Transverse colon (tissue), 4 donors: ENCODE data around the gene P2RY2. TPM values are rescaled to one million over a fixed set of nuclear protein-coding genes. Genes with fewer than 3 reads are reported as not detected.

Experiments used
- DNase-seq: peaks from one replicate; pipeline ENCODE4 v3.0.0-alpha.2; 2019
- H3K27ac ChIP-seq, 4 donors: fragments of 200-600 bp; sonication (generic); 2 replicates each; pipeline ENCODE4 v1.5.1; 2016 to 2018; ENCODE audit warnings: inconsistent platforms in 4 of 4
- H3K27me3 ChIP-seq: fragments of 200-600 bp; sonication (generic); 2 replicates; pipeline ENCODE4 v1.5.1; 2017; ENCODE audit warnings: inconsistent platforms
- H3K36me3 ChIP-seq, 4 donors: fragments of 200-600 bp; sonication (generic); 2 replicates each; pipeline ENCODE4 v1.5.1; 2017 to 2019; ENCODE audit warnings: inconsistent platforms in 4 of 4
- H3K4me1 ChIP-seq, 4 donors: fragments of 200-600 bp; sonication (generic); 2 replicates each; pipeline ENCODE4 v1.5.1; 2017 to 2020; ENCODE audit warnings: inconsistent platforms in 4 of 4
- H3K4me3 ChIP-seq, 4 donors: fragments of 200-600 bp; sonication (generic); 1 replicate in 1 of 4; 2 replicates in 3 of 4; pipeline versions ENCODE4 v1.5.1 to v1.6.1; 2017 to 2019; ENCODE audit warnings: inconsistent platforms in 4 of 4
- H3K9me3 ChIP-seq, 2 donors: fragments of 200-600 bp; sonication (generic); 2 replicates each; pipeline ENCODE4 v1.5.1; 2017 to 2019; ENCODE audit warnings: inconsistent platforms in 2 of 2
- CTCF ChIP-seq, 5 experiments: fragments of 200-600 bp in 3 of 5; fragments of 450-650 bp in 2 of 5; sonication (generic) in 3 of 5; IDR thresholded peaks; 1 replicate in 2 of 5; 2 replicates in 3 of 5; pipeline ENCODE4 v1.5.1; 2016 to 2017; ENCODE audit warnings: antibody characterized with exemption in 5 of 5, inconsistent platforms in 3 of 5, mild to moderate bottlenecking in 2 of 5, moderate library complexity in 1 of 5
- EP300 ChIP-seq: sonication (generic); formaldehyde crosslinking; IDR thresholded peaks from one replicate; pipeline ENCODE4 v1.6.1; 2017; ENCODE audit warnings: antibody characterized with exemption, low read depth
- POLR2A ChIP-seq: fragments of 450-650 bp; IDR thresholded peaks from one replicate; pipeline ENCODE4 v1.6.1; 2016; ENCODE audit warnings: antibody characterized with exemption, mild to moderate bottlenecking, moderate library complexity
- POLR2AphosphoS5 ChIP-seq, 3 donors: sonication (generic); formaldehyde crosslinking; IDR thresholded peaks; one replicate each; pipeline ENCODE4 v1.6.1; 2016; ENCODE audit warnings: antibody characterized with exemption in 3 of 3
- WGBS, 2 donors: methylation state at CpG; one replicate each; pipeline ENCODE4 v1.1.5; 2018; ENCODE audit warnings: low coverage in 1 of 2; 5-methylcytosine and 5-hydroxymethylcytosine counted together
- in situ Hi-C, 4 donors: fragments of 200-750 bp; cut with MboI; loops; one replicate each; pipeline versions ENCODE4 v1.15.0 to v1.15.1; 2017; ENCODE audit warnings: low sequenced_read_pairs in 3 of 4, low pct_ligation_motif_present in 1 of 4, low pct_unique_long_range_greater_than_20kb in 1 of 4
- intact Hi-C: fragments of 100-400 bp; cut with DNase I; formaldehyde crosslinking; loops from one replicate; pipeline ENCODE4 v1.15.1; 2023; ENCODE audit warnings: low total_unique reads
- total RNA-seq, 4 donors: library from RNA; depleted of rRNA; stranded (reverse); fragments of >200 nt; gene quantifications; one replicate each; pipeline ENCODE4 v1.1.0, GENCODE V29; 2016

Gene P2RY2
- total RNA-seq, 4 donors from 2014 or later, result 8.6 to 21.4 (median 12.6) TPM

GRCh38 chr11:73172992-73173656 is 45.0 kb upstream of the P2RY2 start:
- TF ChIP-seq POLR2A (no peak), EP300 (no peak), CTCF (IDR thresholded peaks at IDR 0.05) (no peak), POLR2AphosphoS5 (IDR thresholded peaks at IDR 0.05) (no peak)

GRCh38 chr11:73173755-73174494 is 44.2 kb upstream of the P2RY2 start:
- H3K36me3 ChIP-seq, result no peaks in the 10 kb centered on the region
- peaks cover 6 to 25% (median 8%) of the 10 kb centered on the region in 4 donors for H3K4me1 ChIP-seq
- TF ChIP-seq EP300, result no peak
- TF ChIP-seq CTCF (IDR thresholded peaks at IDR 0.05), result peak in 1 of 5 experiments; percentile 12
- peak; percentile 47 for DNase-seq
- WGBS, 2 donors, result 79% methylated on average over 11 of the region's 11 CpGs; no CpG with 5 or more reads in 1 of the 2 donors
- no peaks in the 10 kb centered on the region for H3K9me3 ChIP-seq
- intact Hi-C loops (no loop called here), in situ Hi-C loops (loop anchor here (5.0 to 10.0 kb wide), 4 partner anchors 249 to 449 kb away; no protein-coding TSS in a partner anchor)
- no peaks in the 10 kb centered on the region for H3K27me3 ChIP-seq
- H3K4me3 ChIP-seq, result no peak overlapping the region
- H3K27ac ChIP-seq, result peak overlapping the region in 3 of 4 donors; percentile 4 to 38 (median 10)

More at GRCh38 chr11:73172992-73173656, 45.0 kb upstream of the P2RY2 start:
- no peak for DNase-seq
- in situ Hi-C loops (loop anchor here (5.0 to 10.0 kb wide), 4 partner anchors 248 to 448 kb away; no protein-coding TSS in a partner anchor), intact Hi-C loops (no loop called here)
- no peak overlapping the region for H3K4me3 ChIP-seq
- no peaks in the 10 kb centered on the region for H3K27me3 ChIP-seq
- H3K36me3 ChIP-seq, result no peaks in the 10 kb centered on the region
- H3K4me1 ChIP-seq, result peaks cover 6 to 24% (median 8%) of the 10 kb centered on the region in 4 donors
- H3K9me3 ChIP-seq, result no peaks in the 10 kb centered on the region
- H3K27ac ChIP-seq, result peak overlapping the region in 1 of 4 donors; percentile 4
- WGBS, 2 donors, result 80 to 93% methylated on average over 3 to 4 of the region's 4 CpGs

- in situ Hi-C loops (loop anchor here (5.0 to 10.0 kb wide), 4 partner anchors 250 to 450 kb away; no protein-coding TSS in a partner anchor), intact Hi-C loops (no loop called here)
- Histone ChIP-seq H3K27ac (peak overlapping the region in 2 of 4 donors; percentile 10 to 38), H3K36me3 (no peaks in the 10 kb centered on the region), H3K27me3 (no peaks in the 10 kb centered on the region), H3K4me3 (no peak overlapping the region), H3K4me1 (peaks cover 6 to 25% (median 8%) of the 10 kb centered on the region in 4 donors), H3K9me3 (no peaks in the 10 kb centered on the region)
- TF ChIP-seq EP300, result no peak
- DNase-seq, result no peak
- 86% methylated on average over 3 of the region's 3 CpGs; no CpG with 5 or more reads in 1 of the 2 donors for WGBS, 2 donors
Measured at GRCh38 chr11:73174495-73174791, 43.6 kb upstream of the P2RY2 start.

GRCh38 chr11:73175551-73176144 is 42.4 kb upstream of the P2RY2 start:
- no peak for DNase-seq
- in situ Hi-C loops, result loop anchor here (10.0 kb wide), 3 partner anchors 251 to 451 kb away; no protein-coding TSS in a partner anchor
- 64 to 69% methylated on average over 5 of the region's 5 CpGs for WGBS, 2 donors
- intact Hi-C loops, result loop anchor here (5.0 kb wide), 1 partner anchor 33 kb away; the partner anchor contains the start of gene FCHSD2
- no peaks in the 10 kb centered on the region for H3K27me3 ChIP-seq
- no peaks in the 10 kb centered on the region for H3K36me3 ChIP-seq
- H3K4me1 ChIP-seq, result peaks cover 6 to 25% (median 8%) of the 10 kb centered on the region in 4 donors
- no peak overlapping the region for H3K4me3 ChIP-seq
- TF ChIP-seq POLR2A, result no peak
- TF ChIP-seq POLR2AphosphoS5 (IDR thresholded peaks at IDR 0.05), result no peak
- TF ChIP-seq EP300, result no peak
- TF ChIP-seq CTCF (IDR thresholded peaks at IDR 0.05), result no peak
- peak overlapping the region; percentile 4 to 37 (median 20) for H3K27ac ChIP-seq
- H3K9me3 ChIP-seq, result no peaks in the 10 kb centered on the region
